NB4 (cell line): Measurements from ENCODE around the gene KCNJ14.

Source experiments
- DNase-seq: peaks from one replicate; pipeline ENCODE4 v3.0.0; 2010; ENCODE audit warnings: low read depth
- H3K4me3 ChIP-seq: one replicate; pipeline ENCODE4 v1.5.1; 2011; ENCODE audit warnings: mild to moderate bottlenecking, low read depth, low read length, moderate library complexity
- CTCF ChIP-seq: IDR thresholded peaks from one replicate; pipeline ENCODE4 v1.5.1; 2012; ENCODE audit warnings: low read depth, low read length
- MAX ChIP-seq: IDR thresholded peaks from 2 replicates; pipeline ENCODE4 v1.6.1; 2011; ENCODE audit warnings: low read depth, low read length
- MYC ChIP-seq: IDR thresholded peaks from 2 replicates; pipeline ENCODE4 v1.6.1; 2011; ENCODE audit warnings: low read depth, low read length
- POLR2A ChIP-seq: IDR thresholded peaks from 2 replicates; pipeline ENCODE4 v1.6.1; 2011; ENCODE audit warnings: mild to moderate bottlenecking; ENCODE audit not compliant: insufficient read length; ENCODE audit errors: extremely low read depth

Gene KCNJ14

GRCh38 chr19:48469934-48470680 lies 14.7 kb downstream of the KCNJ14 start:
- no peak for DNase-seq
- H3K4me3 ChIP-seq = peak overlapping the region; percentile 78
- TF ChIP-seq CTCF (no peak), MYC (no peak), MAX (no peak), POLR2A (no peak)

GRCh38 chr19:48470856-48471255 lies 15.5 kb downstream of the KCNJ14 start:
- no peak overlapping the region for H3K4me3 ChIP-seq
- TF ChIP-seq MYC (no peak), CTCF (no peak), POLR2A (no peak), MAX (no peak)
- DNase-seq = no peak

GRCh38 chr19:48471836-48472235 lies 16.5 kb downstream of the KCNJ14 start:
- no peak for TF ChIP-seq POLR2A
- DNase-seq = no peak
- H3K4me3 ChIP-seq = no peak overlapping the region

- TF ChIP-seq POLR2A (peak; percentile 5), MAX (no peak)
- DNase-seq = no peak
- H3K4me3 ChIP-seq = no peak overlapping the region
Observed at GRCh38 chr19:48473161-48473966, 18.0 kb downstream of the KCNJ14 start.

GRCh38 chr19:48474084-48474592 lies 18.8 kb downstream of the KCNJ14 start:
- TF ChIP-seq MYC (no peak), POLR2A (peak; percentile 13)
- DNase-seq = no peak
- H3K4me3 ChIP-seq = no peak overlapping the region

GRCh38 chr19:48475369-48476068 lies 20.1 kb downstream of the KCNJ14 start:
- no peak for DNase-seq
- H3K4me3 ChIP-seq = no peak overlapping the region
- TF ChIP-seq POLR2A = no peak
- no peak for TF ChIP-seq CTCF
- no peak for TF ChIP-seq MAX
- no peak for TF ChIP-seq MYC

GRCh38 chr19:48476176-48476575 lies 20.8 kb downstream of the KCNJ14 start:
- peak; percentile 65 for DNase-seq
- H3K4me3 ChIP-seq = no peak overlapping the region
- TF ChIP-seq MAX = no peak
- TF ChIP-seq CTCF = no peak
